CD4-positive, alpha-beta T cell (primary cell): ENCODE data around the gene STARD8. TPM values are rescaled to one million over a fixed set of nuclear protein-coding genes. Genes with fewer than 3 reads are reported as not detected.

Source experiments
- ATAC-seq: fragments of 200-7000 bp; cut with Tn5 transposase; one replicate; pipeline ENCODE4 v1.10.0; 2022; ENCODE audit warnings: mild to moderate bottlenecking; ENCODE audit not compliant: poor library complexity
- CTCF ChIA-PET: fragments of 350-600 bp; sonication (Branson Sonifier 250); formaldehyde crosslinking; loops from one replicate; lab custom pipeline; 2021; ENCODE audit warnings: antibody characterized with exemption, inconsistent platforms; lab: Charles Lee
- POLR2A ChIA-PET: fragments of 350-600 bp; sonication (Branson Sonifier 250); formaldehyde crosslinking; loops from one replicate; lab custom pipeline; 2021; ENCODE audit warnings: antibody characterized with exemption, inconsistent platforms; lab: Charles Lee
- DNase-seq, 14 experiments: peaks; one replicate each; pipeline ENCODE4 v3.0.0-alpha.2; 2013 to 2020; ENCODE audit warnings: mixed read lengths in 2 of 14
- H3K27ac ChIP-seq, 2 donors: one replicate each; pipeline versions ENCODE4 v1.5.1 to v1.7.0; 2013; ENCODE audit warnings: low read length in 2 of 2, low read depth in 1 of 2, mild to moderate bottlenecking in 1 of 2
- H3K27me3 ChIP-seq, 2 experiments: 1 replicate in 1 of 2; 2 replicates in 1 of 2; pipeline versions ENCODE4 v1.6.1 to v1.7.0; 2013; ENCODE audit warnings: low read length in 2 of 2, control low read depth in 1 of 2, mild to moderate bottlenecking in 1 of 2, moderate library complexity in 1 of 2; ENCODE audit not compliant: insufficient read depth in 2 of 2, control insufficient read depth in 1 of 2
- H3K36me3 ChIP-seq: one replicate; pipeline ENCODE4 v1.6.1; 2013; ENCODE audit warnings: low read length, control low read depth; ENCODE audit not compliant: insufficient read depth
- H3K4me1 ChIP-seq: one replicate; pipeline ENCODE4 v1.6.1; 2013; ENCODE audit warnings: low read length, control low read depth; ENCODE audit not compliant: insufficient read depth
- H3K4me3 ChIP-seq: one replicate; pipeline ENCODE4 v1.5.1; 2013; ENCODE audit warnings: mild to moderate bottlenecking, low read length, moderate library complexity
- H3K9me3 ChIP-seq, 2 experiments: 1 replicate in 1 of 2; 2 replicates in 1 of 2; pipeline versions ENCODE4 v1.6.1 to v1.7.0; 2013; ENCODE audit warnings: low read length in 2 of 2, mild to moderate bottlenecking in 2 of 2, control low read depth in 1 of 2, moderate library complexity in 1 of 2; ENCODE audit not compliant: control insufficient read depth in 1 of 2, insufficient read depth in 1 of 2
- H3K27ac Mint-ChIP-seq: one replicate; pipeline ENCODE4 v1.8.0; 2020; ENCODE audit warnings: mixed read lengths
- H3K27me3 Mint-ChIP-seq: one replicate; pipeline ENCODE4 v1.8.0; 2021; ENCODE audit warnings: mixed read lengths
- H3K36me3 Mint-ChIP-seq: one replicate; pipeline ENCODE4 v1.8.0; 2021; ENCODE audit warnings: low read depth, mixed read lengths
- H3K4me1 Mint-ChIP-seq: one replicate; pipeline ENCODE4 v1.8.0; 2021; ENCODE audit warnings: low read depth, mixed read lengths
- H3K4me3 Mint-ChIP-seq: one replicate; pipeline ENCODE4 v1.8.0; 2020; ENCODE audit warnings: mild to moderate bottlenecking, mixed read lengths
- H3K9me3 Mint-ChIP-seq: one replicate; pipeline ENCODE4 v1.8.0; 2020; ENCODE audit warnings: mixed read lengths
- intact Hi-C, 2 experiments: fragments of 100-400 bp; cut with DNase I in 1 of 2; cut with micrococcal nuclease in 1 of 2; formaldehyde crosslinking; loops; one replicate each; pipeline versions ENCODE4 v1.15.1 to v1.9.0; 2023 to 2025; cut with DNase I, micrococcal nuclease
- total RNA-seq, 174 experiments: library from RNA in 2 of 174; stranded (reverse) in 2 of 174; gene quantifications; one replicate each; pipeline ENCODE4 v1.2.3 and lab custom pipeline; 2021 to 2026
- TF ChIP-seq, protein P1 (sequence below): fragments of 200-600 bp; IDR thresholded peaks from one replicate; pipeline ENCODE4 v1.8.0; 2022; ENCODE audit warnings: antibody characterized with exemption, mild to moderate bottlenecking

STARD8 gene
- total RNA-seq, 2 experiments from 2014 or later = 0.22 to 0.25 TPM

DNA sequence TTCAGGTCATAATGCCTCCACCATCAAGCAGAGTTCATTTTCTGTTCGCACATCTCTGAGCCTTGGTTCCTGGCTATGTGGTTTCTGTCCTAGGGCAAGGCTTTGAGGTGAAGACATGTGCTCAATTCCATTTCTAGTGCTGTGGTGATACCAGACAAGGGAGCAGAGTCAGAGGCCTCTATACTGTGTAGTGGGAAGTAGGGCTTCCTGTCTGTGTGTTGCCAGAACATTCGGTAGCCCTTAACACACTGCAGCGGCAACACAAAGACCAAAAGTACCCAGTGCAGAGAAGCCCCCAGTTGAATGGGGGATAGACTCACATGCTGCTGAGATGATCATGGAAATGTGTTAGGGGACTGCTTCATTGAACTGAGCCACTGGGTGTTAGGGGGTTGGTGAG is 56.4 kb downstream of the STARD8 start:
- H3K27ac ChIP-seq = no peak overlapping the region

DNA sequence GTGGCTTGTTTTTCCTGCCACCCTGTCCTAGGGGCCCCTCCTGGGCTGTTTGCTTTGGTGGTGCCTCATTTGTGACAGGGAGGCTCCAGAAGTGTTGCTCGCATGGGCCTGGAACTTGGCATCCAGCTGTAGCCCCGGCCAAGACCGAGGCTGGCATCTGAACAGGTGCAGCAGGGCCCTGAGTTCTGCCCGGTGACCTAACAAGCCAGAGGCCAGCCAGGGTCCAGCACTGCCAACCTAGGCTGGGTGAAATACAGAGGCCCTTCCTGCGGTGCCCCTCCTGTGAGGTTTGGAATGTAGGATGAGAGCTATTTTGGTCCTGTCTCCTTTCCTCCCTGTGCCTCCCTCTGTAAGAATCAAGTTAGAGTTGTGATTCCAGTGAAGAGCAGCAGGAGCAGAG is 58.5 kb downstream of the STARD8 start:
- H3K27me3 Mint-ChIP-seq = no peaks in the 10 kb centered on the region
- DNase-seq = no peak
- no peaks in the 10 kb centered on the region for H3K36me3 Mint-ChIP-seq
- H3K27ac ChIP-seq = no peak overlapping the region
- H3K9me3 Mint-ChIP-seq = no peaks in the 10 kb centered on the region
- CTCF ChIA-PET = no interaction called here
- H3K4me3 ChIP-seq = no peak overlapping the region
- H3K9me3 ChIP-seq = no peaks in the 10 kb centered on the region
- H3K4me1 ChIP-seq = no peaks in the 10 kb centered on the region
- H3K4me1 Mint-ChIP-seq = no peaks in the 10 kb centered on the region
- no peaks in the 10 kb centered on the region for H3K36me3 ChIP-seq
- POLR2A ChIA-PET = no interaction called here
- intact Hi-C loops = no loop called here
- TF ChIP-seq, protein P1, sequence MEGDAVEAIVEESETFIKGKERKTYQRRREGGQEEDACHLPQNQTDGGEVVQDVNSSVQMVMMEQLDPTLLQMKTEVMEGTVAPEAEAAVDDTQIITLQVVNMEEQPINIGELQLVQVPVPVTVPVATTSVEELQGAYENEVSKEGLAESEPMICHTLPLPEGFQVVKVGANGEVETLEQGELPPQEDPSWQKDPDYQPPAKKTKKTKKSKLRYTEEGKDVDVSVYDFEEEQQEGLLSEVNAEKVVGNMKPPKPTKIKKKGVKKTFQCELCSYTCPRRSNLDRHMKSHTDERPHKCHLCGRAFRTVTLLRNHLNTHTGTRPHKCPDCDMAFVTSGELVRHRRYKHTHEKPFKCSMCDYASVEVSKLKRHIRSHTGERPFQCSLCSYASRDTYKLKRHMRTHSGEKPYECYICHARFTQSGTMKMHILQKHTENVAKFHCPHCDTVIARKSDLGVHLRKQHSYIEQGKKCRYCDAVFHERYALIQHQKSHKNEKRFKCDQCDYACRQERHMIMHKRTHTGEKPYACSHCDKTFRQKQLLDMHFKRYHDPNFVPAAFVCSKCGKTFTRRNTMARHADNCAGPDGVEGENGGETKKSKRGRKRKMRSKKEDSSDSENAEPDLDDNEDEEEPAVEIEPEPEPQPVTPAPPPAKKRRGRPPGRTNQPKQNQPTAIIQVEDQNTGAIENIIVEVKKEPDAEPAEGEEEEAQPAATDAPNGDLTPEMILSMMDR = no peak
- no peak for ATAC-seq
- no peaks in the 10 kb centered on the region for H3K27me3 ChIP-seq
- H3K27ac Mint-ChIP-seq = no peak overlapping the region
- H3K4me3 Mint-ChIP-seq = no peak overlapping the region

More for the DNA sequence above, 56.4 kb downstream of the STARD8 start:
- TF ChIP-seq, protein P1 = no peak
- H3K36me3 Mint-ChIP-seq = no peaks in the 10 kb centered on the region
- CTCF ChIA-PET = no interaction called here
- DNase-seq (no peak), ATAC-seq (no peak)
- no peaks in the 10 kb centered on the region for H3K36me3 ChIP-seq
- H3K4me1 Mint-ChIP-seq = no peaks in the 10 kb centered on the region
- H3K27me3 ChIP-seq = no peaks in the 10 kb centered on the region
- no peaks in the 10 kb centered on the region for H3K9me3 ChIP-seq
- H3K27ac Mint-ChIP-seq = no peak overlapping the region
- H3K4me3 ChIP-seq = no peak overlapping the region
- no peaks in the 10 kb centered on the region for H3K4me1 ChIP-seq
- H3K9me3 Mint-ChIP-seq = no peaks in the 10 kb centered on the region
- no peak overlapping the region for H3K4me3 Mint-ChIP-seq
- no peaks in the 10 kb centered on the region for H3K27me3 Mint-ChIP-seq
- intact Hi-C loops = no loop called here
- POLR2A ChIA-PET = no interaction called here

DNA sequence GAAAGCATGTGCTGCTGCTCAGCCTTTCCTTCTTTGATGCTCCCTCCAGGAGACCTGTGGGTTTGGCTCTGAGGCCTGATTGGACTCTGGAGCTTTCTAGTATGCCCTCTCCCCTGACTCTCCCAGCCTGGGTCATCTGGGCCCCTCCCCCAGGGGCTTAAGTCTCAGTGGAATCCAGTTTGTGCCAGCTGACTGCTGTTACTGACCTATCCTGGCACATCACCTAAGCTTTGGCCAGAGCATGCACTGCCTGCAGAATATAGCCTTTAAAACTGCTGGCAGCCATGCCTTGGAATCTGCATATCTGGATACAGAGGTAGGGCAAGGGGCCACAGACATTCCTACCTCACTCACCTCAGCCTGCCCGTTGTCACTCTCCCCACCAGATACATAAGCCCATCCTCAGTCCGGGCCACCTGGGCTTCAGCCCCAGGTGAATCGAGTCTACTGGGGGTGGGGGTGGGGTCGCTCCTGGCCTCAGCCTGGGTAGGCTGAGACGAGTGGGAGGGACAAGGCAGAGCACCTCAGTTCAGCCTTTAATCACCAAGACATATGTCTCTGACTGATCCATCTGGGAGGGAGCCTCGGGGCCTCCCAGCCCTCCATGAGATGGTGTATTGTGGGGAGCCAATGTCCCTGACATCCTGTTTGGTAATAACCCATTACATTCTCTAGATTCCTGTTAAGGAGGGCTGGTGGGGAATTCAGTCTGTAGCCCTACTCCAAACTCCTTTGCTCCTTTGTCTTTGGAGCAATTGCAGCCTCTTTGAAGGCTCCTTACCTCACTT is 61.2 kb downstream of the STARD8 start:
- no peaks in the 10 kb centered on the region for H3K36me3 ChIP-seq
- DNase-seq (no peak), ATAC-seq (no peak)
- H3K9me3 ChIP-seq = no peaks in the 10 kb centered on the region
- H3K27me3 ChIP-seq = no peaks in the 10 kb centered on the region
- no peaks in the 10 kb centered on the region for H3K4me1 Mint-ChIP-seq
- no peak overlapping the region for H3K27ac Mint-ChIP-seq
- TF ChIP-seq, protein P1 = no peak
- no peaks in the 10 kb centered on the region for H3K27me3 Mint-ChIP-seq
- POLR2A ChIA-PET = no interaction called here
- H3K27ac ChIP-seq = no peak overlapping the region
- H3K4me3 Mint-ChIP-seq = no peak overlapping the region
- H3K4me1 ChIP-seq = no peaks in the 10 kb centered on the region
- CTCF ChIA-PET = no interaction called here
- no peak overlapping the region for H3K4me3 ChIP-seq
- no peaks in the 10 kb centered on the region for H3K9me3 Mint-ChIP-seq
- intact Hi-C loops = no loop called here
- H3K36me3 Mint-ChIP-seq = no peaks in the 10 kb centered on the region
